H1 (cell line): Measurements from ENCODE around the gene NRK. TPM values are rescaled to one million over a fixed set of nuclear protein-coding genes. Genes with fewer than 3 reads are reported as not detected.
"Not testable (repeated sequence)": the region's sequence is repeated elsewhere in the genome, so short reads cannot be mapped to it uniquely, and the experiment has no call there.

Source experiments
- CTCF ChIA-PET: fragments of 300-600 bp; sonication (Branson Sonifier 250); formaldehyde crosslinking; loops from one replicate; lab custom pipeline; 2021; ENCODE audit not compliant: partially characterized antibody; lab: Charles Lee
- POLR2A ChIA-PET: fragments of 300-600 bp; sonication (Branson Sonifier 250); formaldehyde crosslinking; loops from one replicate; lab custom pipeline; 2021; ENCODE audit warnings: inconsistent platforms; ENCODE audit not compliant: partially characterized antibody; lab: Charles Lee
- DNase-seq, 2 experiments: peaks; one replicate each; pipeline versions ENCODE4 v3.0.0 to v3.0.0-alpha.2; 2010 to 2022; ENCODE audit warnings: low spot score in 2 of 2, low read depth in 1 of 2, mixed read lengths in 1 of 2
- FAIRE-seq: peaks from 2 replicates; lab custom pipeline; 2011; peaks lifted over from hg19 to GRCh38; lab: Jason Lieb, UNC
- H2AFZ ChIP-seq: 2 replicates; pipeline ENCODE4 v1.8.1; 2012; ENCODE audit warnings: low read length, inconsistent platforms
- H2AK5ac ChIP-seq: 2 replicates; pipeline ENCODE4 v1.6.1; 2013; ENCODE audit warnings: low read depth, low read length
- H2BK120ac ChIP-seq: replicated peaks from 2 replicates; pipeline ENCODE3; 2013; ENCODE audit warnings: low read depth, low read length, inconsistent platforms
- H2BK12ac ChIP-seq: 2 replicates; pipeline ENCODE4 v1.6.1; 2013; ENCODE audit warnings: low read depth, low read length
- H2BK15ac ChIP-seq: 2 replicates; pipeline ENCODE4 v1.6.1; 2013; ENCODE audit warnings: low read length
- H2BK20ac ChIP-seq: 2 replicates; pipeline ENCODE4 v1.6.1; 2013; ENCODE audit warnings: low read length
- H2BK5ac ChIP-seq: 2 replicates; pipeline ENCODE4 v1.6.1; 2013; ENCODE audit warnings: low read depth, low read length
- H3K14ac ChIP-seq: 2 replicates; pipeline ENCODE4 v1.6.1; 2013; ENCODE audit warnings: inconsistent platforms; ENCODE audit not compliant: insufficient read length
- H3K18ac ChIP-seq: 2 replicates; pipeline ENCODE4 v1.6.1; 2013; ENCODE audit warnings: low read length; ENCODE audit errors: extremely low read depth
- H3K23ac ChIP-seq: 2 replicates; pipeline ENCODE4 v1.6.1; 2013; ENCODE audit warnings: inconsistent platforms; ENCODE audit not compliant: insufficient read length
- H3K23me2 ChIP-seq: 2 replicates; pipeline ENCODE4 v1.6.1; 2013; ENCODE audit warnings: low read depth, low read length
- H3K27ac ChIP-seq: 2 replicates; pipeline ENCODE4 v1.6.1; 2011; ENCODE audit warnings: low read depth, low read length, inconsistent platforms
- H3K27me3 ChIP-seq, 4 experiments: replicated peaks in 1 of 4; 1 replicate in 1 of 4; 2 replicates in 3 of 4; pipeline versions ENCODE4 v1.6.1 to v1.8.1; 2011 to 2013; ENCODE audit warnings: low read length in 3 of 4, mild to moderate bottlenecking in 3 of 4, inconsistent platforms in 2 of 4, mixed read lengths in 2 of 4, moderate library complexity in 1 of 4; ENCODE audit not compliant: control insufficient read depth in 3 of 4, insufficient read depth in 3 of 4; ENCODE audit errors: extremely low read depth in 1 of 4
- H3K36me3 ChIP-seq, 4 experiments: 2 replicates each; pipeline versions ENCODE4 v1.6.1 to v1.8.1; 2011 to 2013; ENCODE audit warnings: mild to moderate bottlenecking in 4 of 4, low read length in 3 of 4, moderate library complexity in 2 of 4, control low read depth in 1 of 4, inconsistent platforms in 1 of 4; ENCODE audit not compliant: insufficient read depth in 4 of 4, control insufficient read depth in 2 of 4
- H3K4ac ChIP-seq: replicated peaks from 2 replicates; pipeline ENCODE3; 2013; ENCODE audit warnings: low read length, low read depth, mixed read lengths, inconsistent platforms; ENCODE audit not compliant: insufficient read length
- H3K4me1 ChIP-seq, 4 experiments: replicated peaks in 1 of 4; 1 replicate in 1 of 4; 2 replicates in 3 of 4; pipeline versions ENCODE4 v1.6.1 to v1.8.1; 2011 to 2013; ENCODE audit warnings: low read length in 3 of 4, inconsistent platforms in 2 of 4, mixed read lengths in 1 of 4; ENCODE audit not compliant: insufficient read depth in 4 of 4, control insufficient read depth in 3 of 4
- H3K4me2 ChIP-seq, 2 experiments: 2 replicates each; pipeline versions ENCODE4 v1.6.1 to v1.8.1; 2011 to 2013; ENCODE audit warnings: low read depth in 2 of 2, low read length in 2 of 2, control low read depth in 1 of 2, inconsistent platforms in 1 of 2, mild to moderate bottlenecking in 1 of 2; ENCODE audit not compliant: insufficient read depth in 1 of 2
- H3K4me3 ChIP-seq, 4 experiments: fragments of 200-600, 300-600 bp in 1 of 4; sonication (generic), shearing (Covaris generic), sonication (Bioruptor Twin) in 1 of 4; 2 replicates each; pipeline versions ENCODE4 v1.5.1 to v1.8.1; 2011 to 2016; ENCODE audit warnings: low read length in 4 of 4, low read depth in 3 of 4, control low read depth in 2 of 4, inconsistent platforms in 2 of 4, mild to moderate bottlenecking in 2 of 4, mixed read lengths in 1 of 4, moderate library complexity in 1 of 4; ENCODE audit not compliant: insufficient read depth in 2 of 4; ENCODE audit errors: extremely low read depth in 1 of 4
- H3K56ac ChIP-seq: replicated peaks from 2 replicates; pipeline ENCODE3; 2013; ENCODE audit warnings: low read depth, mild to moderate bottlenecking, mixed read lengths, low read length, inconsistent platforms; ENCODE audit not compliant: insufficient read length
- H3K79me1 ChIP-seq: 2 replicates; pipeline ENCODE4 v1.6.1; 2013; ENCODE audit warnings: low read depth, low read length, control low read depth
- H3K79me2 ChIP-seq, 2 experiments: 2 replicates each; pipeline versions ENCODE4 v1.6.1 to v1.8.1; 2012 to 2013; ENCODE audit warnings: low read length in 2 of 2, mild to moderate bottlenecking in 2 of 2, inconsistent platforms in 1 of 2; ENCODE audit not compliant: insufficient read depth in 2 of 2, control insufficient read depth in 1 of 2
- H3K9ac ChIP-seq, 4 experiments: replicated peaks in 1 of 4; 1 replicate in 1 of 4; 2 replicates in 3 of 4; pipeline versions ENCODE4 v1.6.1 to v1.8.1; 2011 to 2013; ENCODE audit warnings: low read depth in 3 of 4, low read length in 3 of 4, control low read depth in 2 of 4, mild to moderate bottlenecking in 2 of 4, moderate library complexity in 2 of 4, inconsistent platforms in 1 of 4; ENCODE audit errors: extremely low read depth in 1 of 4
- H3K9me3 ChIP-seq, 2 experiments: 2 replicates each; pipeline versions ENCODE4 v1.6.1 to v1.8.1; 2012 to 2013; ENCODE audit warnings: mild to moderate bottlenecking in 2 of 2, moderate library complexity in 2 of 2, control low read depth in 1 of 2, inconsistent platforms in 1 of 2, low read depth in 1 of 2, low read length in 1 of 2, mixed read lengths in 1 of 2; ENCODE audit not compliant: insufficient read depth in 2 of 2
- H4K20me1 ChIP-seq, 2 experiments: replicated peaks in 1 of 2; 2 replicates each; pipeline versions ENCODE3 to v1.8.1; 2011 to 2013; ENCODE audit warnings: inconsistent platforms in 2 of 2, low read length in 2 of 2, mild to moderate bottlenecking in 1 of 2; ENCODE audit not compliant: insufficient read depth in 2 of 2, control insufficient read depth in 1 of 2
- H4K5ac ChIP-seq: 2 replicates; pipeline ENCODE4 v1.6.1; 2013; ENCODE audit warnings: low read length, low read depth, mixed read lengths, inconsistent platforms; ENCODE audit not compliant: insufficient read length
- H4K8ac ChIP-seq: 2 replicates; pipeline ENCODE4 v1.8.0; 2013; ENCODE audit warnings: mild to moderate bottlenecking, moderate library complexity, low read length, inconsistent platforms; ENCODE audit not compliant: insufficient read depth; ENCODE audit errors: extremely low read depth
- H4K91ac ChIP-seq: replicated peaks from 2 replicates; pipeline ENCODE3; 2013; ENCODE audit warnings: low read length, mixed read lengths, inconsistent platforms; ENCODE audit not compliant: insufficient read length
- JUND ChIP-seq: IDR thresholded peaks from 2 replicates; pipeline ENCODE4 v1.6.1; 2011; ENCODE audit warnings: mild to moderate bottlenecking, improper control_type of control experiment, low read length
- RBBP5 ChIP-seq: IDR thresholded peaks from 2 replicates; pipeline ENCODE4 v1.7.1; 2012; ENCODE audit warnings: low read depth, mild to moderate bottlenecking, inconsistent platforms, low read length, moderate library complexity, borderline replicate concordance
- WGBS, 2 experiments: shearing (Covaris generic) in 1 of 2; methylation state at CpG; one replicate each; pipeline versions ENCODE4 v1.1.6 to v1.1.7; 2013 to 2015; ENCODE audit warnings: low lambda C conversion rate in 2 of 2, mixed read lengths in 2 of 2, inconsistent platforms in 1 of 2, low coverage in 1 of 2, missing lambda C conversion rate in 1 of 2; ENCODE audit not compliant: insufficient replicate concordance in 2 of 2, insufficient coverage in 1 of 2, insufficient read length in 1 of 2; ENCODE audit errors: extremely low coverage in 1 of 2, missing lambda C conversion rate in 1 of 2; 5-methylcytosine and 5-hydroxymethylcytosine counted together
- polyA plus RNA-seq, 7 experiments: library from polyadenylated mRNA; depleted of rRNA in 3 of 7; stranded (reverse) in 5 of 7; unstranded in 2 of 7; fragments of >200 nt in 5 of 7; fragments of 200-250 nt in 2 of 7; gene quantifications; 1 replicate in 5 of 7; 2 replicates in 1 of 7; 4 replicates in 1 of 7; pipeline versions ENCODE4 v1.2.1 to v1.2.3, GENCODE V29; 2011 to 2013; ENCODE audit warnings: missing spikeins in 2 of 7, mixed read lengths in 2 of 7
- total RNA-seq: library from RNA; stranded (reverse); fragmentation: NEBNext Ultra II Directional; extraction: Animal tissue kit (Norgen Biotek cat#: 25700); gene quantifications from 2 replicates; pipeline ENCODE4 v1.2.1, GENCODE V29; 2021

The NRK gene
- total and polyA plus RNA-seq, 2 of the 8 experiments (the other 6 are each of a cell fraction or from before 2014, with no cell fraction given), result 0.86 to 8.3 TPM

GRCh38 chrX:105845631-105846030, 23.3 kb downstream of the NRK start:
- ChIA-PET POLR2A (interaction anchor here (1.4 kb wide), 1 partner anchor 25 kb away, joined by 3 read pairs; no protein-coding TSS in a partner anchor), CTCF (no interaction called here)
- Histone ChIP-seq H2BK20ac (no peak overlapping the region), H2AK5ac (no peak overlapping the region), H4K91ac (no peak overlapping the region), H3K18ac (no peak overlapping the region), H2BK120ac (no peak overlapping the region), H3K14ac (no peak overlapping the region), H2BK5ac (no peak overlapping the region), H4K20me1 (no peaks in the 10 kb centered on the region), H3K4me2 (no peak overlapping the region), H2AFZ (no peak overlapping the region), H3K4me1 (no peaks in the 10 kb centered on the region), H3K79me1 (no peaks in the 10 kb centered on the region), H3K9me3 (no peaks in the 10 kb centered on the region), H2BK12ac (no peak overlapping the region), H3K4ac (no peak overlapping the region), H4K5ac (no peak overlapping the region), H3K23ac (no peak overlapping the region), H3K56ac (no peak overlapping the region), H3K79me2 (no peaks in the 10 kb centered on the region), H2BK15ac (no peak overlapping the region), H4K8ac (no peak overlapping the region), H3K9ac (no peak overlapping the region), H3K23me2 (no peaks in the 10 kb centered on the region), H3K27me3 (no peaks in the 10 kb centered on the region), H3K4me3 (no peak overlapping the region), H3K36me3 (no peaks in the 10 kb centered on the region), H3K27ac (no peak overlapping the region)
- no peak for TF ChIP-seq RBBP5
- TF ChIP-seq JUND, result no peak
- FAIRE-seq (peak; percentile 45), DNase-seq (no peak)
- WGBS, 2 experiments, result 57% methylated on average over 2 of the region's 2 CpGs; no CpG with 5 or more reads in 1 of the 2 experiments

GRCh38 chrX:105850100-105850499, 27.8 kb downstream of the NRK start:
- FAIRE-seq, POLR2A ChIA-PET, CTCF ChIA-PET: not testable (repeated sequence)

More at GRCh38 chrX:105850100-105850499, 27.8 kb downstream of the NRK start:
- H3K23me2 ChIP-seq, H3K4me1 ChIP-seq, H3K4me2 ChIP-seq, H2AK5ac ChIP-seq, H3K14ac ChIP-seq, H2BK20ac ChIP-seq, H3K27me3 ChIP-seq, H4K20me1 ChIP-seq, H3K56ac ChIP-seq, H3K27ac ChIP-seq, H3K79me2 ChIP-seq, H3K4ac ChIP-seq, H3K9me3 ChIP-seq, H3K23ac ChIP-seq, H2BK120ac ChIP-seq, H3K36me3 ChIP-seq, H3K4me3 ChIP-seq, H4K8ac ChIP-seq, H2BK15ac ChIP-seq, H2BK12ac ChIP-seq, H2BK5ac ChIP-seq, H3K9ac ChIP-seq, H3K79me1 ChIP-seq, H4K91ac ChIP-seq, DNase-seq, H4K5ac ChIP-seq, H3K18ac ChIP-seq, H2AFZ ChIP-seq: not testable (repeated sequence)
- 91% methylated on average over 2 of the region's 2 CpGs; no CpG with 5 or more reads in 1 of the 2 experiments for WGBS, 2 experiments
